Endothelial cell of umbilical vein (primary cell): ENCODE measurements around the gene ZMIZ1. TPM values are rescaled to one million over a fixed set of nuclear protein-coding genes. Genes with fewer than 3 reads are reported as not detected.

Experiments
- BruUV-seq: library from RNA; stranded (reverse); fragments of 400-500 nt; replicated peaks from 2 replicates; lab custom pipeline; 2021; lab: Mats Ljungman, UMichigan
- CTCF ChIA-PET: fragments of 300-600, 350-600 bp; sonication (Branson Sonifier 250); formaldehyde crosslinking; loops from one replicate; lab custom pipeline; 2021; ENCODE audit warnings: antibody characterized with exemption, inconsistent platforms; lab: Charles Lee
- POLR2A ChIA-PET: fragments of 300-600, 350-600 bp; sonication (Branson Sonifier 250); formaldehyde crosslinking; loops from one replicate; lab custom pipeline; 2021; ENCODE audit warnings: antibody characterized with exemption, inconsistent platforms; lab: Charles Lee
- DNase-seq: peaks from one replicate; pipeline ENCODE4 v3.0.0-alpha.2; 2011; ENCODE audit warnings: low read depth, low spot score
- FAIRE-seq: peaks from 2 replicates; lab custom pipeline; 2011; peaks lifted over from hg19 to GRCh38; lab: Jason Lieb, UNC
- H2AFZ ChIP-seq: 2 replicates; pipeline ENCODE4 v1.6.0; 2012; ENCODE audit warnings: low read depth, low read length, control low read depth, inconsistent platforms
- H3K27ac ChIP-seq: 2 replicates; pipeline ENCODE4 v1.5.1; 2011; ENCODE audit warnings: low read depth, mild to moderate bottlenecking, control low read depth, low read length, moderate library complexity; ENCODE audit not compliant: insufficient read depth
- H3K27me3 ChIP-seq, 2 experiments: 2 replicates each; pipeline versions ENCODE4 v1.6.0 to v1.6.1; 2011; ENCODE audit warnings: low read length in 2 of 2, mixed read lengths in 1 of 2; ENCODE audit not compliant: control insufficient read depth in 2 of 2, insufficient read depth in 2 of 2
- H3K36me3 ChIP-seq, 2 experiments: 2 replicates in 1 of 2; 3 replicates in 1 of 2; pipeline ENCODE4 v1.5.1; 2011; ENCODE audit warnings: low read length in 2 of 2, mild to moderate bottlenecking in 1 of 2, moderate library complexity in 1 of 2; ENCODE audit not compliant: control insufficient read depth in 2 of 2, insufficient read depth in 2 of 2; ENCODE audit errors: extremely low read depth in 1 of 2
- H3K4me1 ChIP-seq: 3 replicates; pipeline ENCODE4 v1.5.1; 2011; ENCODE audit warnings: mild to moderate bottlenecking, low read length; ENCODE audit not compliant: control insufficient read depth, insufficient read depth; ENCODE audit errors: extremely low read depth
- H3K4me2 ChIP-seq: 2 replicates; pipeline ENCODE4 v1.6.1; 2011; ENCODE audit warnings: low read length, control low read depth, mixed read lengths; ENCODE audit not compliant: insufficient read depth
- H3K4me3 ChIP-seq, 3 experiments: fragments of 200-600 bp in 1 of 3; sonication (generic), shearing (Covaris generic) in 1 of 3; replicated peaks in 1 of 3; 2 replicates each; pipeline ENCODE4 v1.5.1; 2011 to 2016; ENCODE audit warnings: control low read depth in 3 of 3, low read length in 3 of 3, mild to moderate bottlenecking in 2 of 3, inconsistent platforms in 1 of 3, low read depth in 1 of 3, moderate library complexity in 1 of 3; ENCODE audit not compliant: insufficient read depth in 1 of 3
- H3K79me2 ChIP-seq: 2 replicates; pipeline ENCODE4 v1.6.0; 2012; ENCODE audit warnings: low read length, inconsistent platforms; ENCODE audit not compliant: control insufficient read depth, insufficient read depth
- H3K9ac ChIP-seq: replicated peaks from 2 replicates; pipeline ENCODE3; 2011; ENCODE audit warnings: low read length, control low read depth; ENCODE audit not compliant: insufficient read depth; ENCODE audit errors: extremely low read depth
- H3K9me1 ChIP-seq: replicated peaks from 3 replicates; pipeline ENCODE4 v1.6.0; 2011; ENCODE audit warnings: mild to moderate bottlenecking, low read length; ENCODE audit not compliant: control insufficient read depth, insufficient read depth; ENCODE audit errors: extremely low read depth
- H3K9me3 ChIP-seq: replicated peaks from 2 replicates; pipeline ENCODE4 v1.5.1; 2012; ENCODE audit warnings: low read length, inconsistent platforms; ENCODE audit not compliant: control insufficient read depth, insufficient read depth
- H4K20me1 ChIP-seq: replicated peaks from 2 replicates; pipeline ENCODE3; 2011; ENCODE audit warnings: mild to moderate bottlenecking, low read length; ENCODE audit not compliant: control insufficient read depth, insufficient read depth; ENCODE audit errors: extremely low read depth
- EZH2 ChIP-seq: IDR thresholded peaks from 2 replicates; pipeline ENCODE4 v1.6.1; 2012; ENCODE audit warnings: borderline replicate concordance, low read depth, mild to moderate bottlenecking, moderate library complexity, low read length, inconsistent platforms; ENCODE audit not compliant: severe bottlenecking
- FOS ChIP-seq: IDR thresholded peaks from 2 replicates; pipeline ENCODE4 v1.6.1; 2011; ENCODE audit warnings: mild to moderate bottlenecking, low read length, moderate library complexity, borderline replicate concordance; ENCODE audit not compliant: insufficient read depth
- GATA2 ChIP-seq: IDR thresholded peaks from 2 replicates; pipeline ENCODE4 v1.7.0; 2011; ENCODE audit warnings: low read depth, mild to moderate bottlenecking, moderate library complexity, mixed read lengths, low read length; ENCODE audit not compliant: insufficient read length, insufficient read depth
- JUN ChIP-seq: IDR thresholded peaks from 2 replicates; pipeline ENCODE4 v1.6.1; 2011; ENCODE audit warnings: borderline replicate concordance, low read depth; ENCODE audit not compliant: insufficient read length, insufficient read depth
- MYC ChIP-seq: IDR thresholded peaks from one replicate; pipeline ENCODE4 v1.6.1; 2011; ENCODE audit warnings: mild to moderate bottlenecking, low read depth, low read length
- POLR2A ChIP-seq: IDR thresholded peaks from 2 replicates; pipeline ENCODE4 v1.6.1; 2012; ENCODE audit warnings: low read depth, mild to moderate bottlenecking, control low read depth, low read length
- POLR2AphosphoS5 ChIP-seq: IDR thresholded peaks from 2 replicates; pipeline ENCODE4 v1.6.1; 2012; ENCODE audit warnings: low read depth, mild to moderate bottlenecking, control low read depth, low read length, moderate library complexity; ENCODE audit not compliant: insufficient read depth
- dilution Hi-C: fragments of 300-500 bp; cut with MboI; formaldehyde crosslinking; loops from one replicate; pipeline ENCODE4 v1.15.0; 2019; ENCODE audit warnings: low sequenced_read_pairs; ENCODE audit not compliant: extremely low pct_ligation_motif_present
- intact Hi-C: fragments of 100-400 bp; cut with micrococcal nuclease; formaldehyde crosslinking; loops from one replicate; pipeline ENCODE4 v1.10.0; 2022
- polyA plus RNA-seq, 4 experiments: library from polyadenylated mRNA; depleted of rRNA in 3 of 4; stranded (reverse) in 3 of 4; unstranded in 1 of 4; fragments of >200 nt; gene quantifications; 2 replicates each; pipeline versions ENCODE4 v1.2.1 to v1.2.3, GENCODE V29; 2011 to 2012; ENCODE audit warnings: missing spikeins in 1 of 4
- total RNA-seq: library from RNA; stranded (reverse); gene quantifications from 2 replicates; pipeline ENCODE4 v1.2.3, GENCODE V29; 2021
- TF ChIP-seq, protein P1 (sequence below), 2 donors: IDR thresholded peaks; 1 replicate in 1 of 2; 2 replicates in 1 of 2; pipeline ENCODE4 v1.5.1; 2011; ENCODE audit warnings: low read length in 2 of 2, mild to moderate bottlenecking in 2 of 2, moderate library complexity in 2 of 2, control low read depth in 1 of 2, inconsistent platforms in 1 of 2, low read depth in 1 of 2; ENCODE audit not compliant: insufficient read depth in 1 of 2; ENCODE audit errors: extremely low read depth in 1 of 2
- TF ChIP-seq, protein P2 (sequence below): IDR thresholded peaks from 2 replicates; pipeline ENCODE4 v1.6.1; 2011; ENCODE audit not compliant: insufficient read depth, insufficient read length

Gene ZMIZ1
- total and polyA plus RNA-seq, 2 donors (not counting 3 experiments of a cell fraction or from before 2014, with no cell fraction given): 12.5 to 46.7 TPM

- H3K4me1 ChIP-seq: peaks cover 20% of the 10 kb centered on the region
- H3K9me3 ChIP-seq: no peaks in the 10 kb centered on the region
- TF ChIP-seq, protein P1, sequence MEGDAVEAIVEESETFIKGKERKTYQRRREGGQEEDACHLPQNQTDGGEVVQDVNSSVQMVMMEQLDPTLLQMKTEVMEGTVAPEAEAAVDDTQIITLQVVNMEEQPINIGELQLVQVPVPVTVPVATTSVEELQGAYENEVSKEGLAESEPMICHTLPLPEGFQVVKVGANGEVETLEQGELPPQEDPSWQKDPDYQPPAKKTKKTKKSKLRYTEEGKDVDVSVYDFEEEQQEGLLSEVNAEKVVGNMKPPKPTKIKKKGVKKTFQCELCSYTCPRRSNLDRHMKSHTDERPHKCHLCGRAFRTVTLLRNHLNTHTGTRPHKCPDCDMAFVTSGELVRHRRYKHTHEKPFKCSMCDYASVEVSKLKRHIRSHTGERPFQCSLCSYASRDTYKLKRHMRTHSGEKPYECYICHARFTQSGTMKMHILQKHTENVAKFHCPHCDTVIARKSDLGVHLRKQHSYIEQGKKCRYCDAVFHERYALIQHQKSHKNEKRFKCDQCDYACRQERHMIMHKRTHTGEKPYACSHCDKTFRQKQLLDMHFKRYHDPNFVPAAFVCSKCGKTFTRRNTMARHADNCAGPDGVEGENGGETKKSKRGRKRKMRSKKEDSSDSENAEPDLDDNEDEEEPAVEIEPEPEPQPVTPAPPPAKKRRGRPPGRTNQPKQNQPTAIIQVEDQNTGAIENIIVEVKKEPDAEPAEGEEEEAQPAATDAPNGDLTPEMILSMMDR (IDR thresholded peaks at IDR 0.05; ENCODE audit: extremely low read depth in 1 of 2, insufficient read depth in 1 of 2, low read depth in 1 of 2, low read length in 2 of 2): no peak
- TF ChIP-seq GATA2 (no peak), EZH2 (no peak), FOS (no peak), MYC (no peak), POLR2A (no peak), JUN (no peak), POLR2AphosphoS5 (no peak)
- TF ChIP-seq, protein P2, sequence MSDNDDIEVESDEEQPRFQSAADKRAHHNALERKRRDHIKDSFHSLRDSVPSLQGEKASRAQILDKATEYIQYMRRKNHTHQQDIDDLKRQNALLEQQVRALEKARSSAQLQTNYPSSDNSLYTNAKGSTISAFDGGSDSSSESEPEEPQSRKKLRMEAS: no peak
- dilution Hi-C loops: no loop called here
- no TSS peak for BruUV-seq
- no peak for FAIRE-seq
- H2AFZ ChIP-seq: no peak overlapping the region
- no peaks in the 10 kb centered on the region for H4K20me1 ChIP-seq
- no peak overlapping the region for H3K4me2 ChIP-seq
- ChIA-PET POLR2A (no interaction called here), CTCF (no interaction called here)
- H3K9me1 ChIP-seq: no peaks in the 10 kb centered on the region
- H3K79me2 ChIP-seq: no peaks in the 10 kb centered on the region
- no peak overlapping the region for H3K4me3 ChIP-seq
- intact Hi-C loops: no loop called here
- no peak for DNase-seq
- H3K9ac ChIP-seq: no peak overlapping the region
- H3K27ac ChIP-seq: no peak overlapping the region
- H3K27me3 ChIP-seq: no peaks in the 10 kb centered on the region
- H3K36me3 ChIP-seq: peaks cover 0 to 2% of the 10 kb centered on the region in 2 experiments
Observed at GRCh38 chr10:79185796-79186374, 117.1 kb downstream of the ZMIZ1 start.
